GM19239 (cell line): ENCODE measurements around the gene NRM.
"Not testable (repeated sequence)": the region's sequence is repeated elsewhere in the genome, so short reads cannot be mapped to it uniquely, and the experiment has no call there.

Experiments
- DNase-seq: peaks from one replicate; pipeline ENCODE4 v3.0.0; 2011; ENCODE audit warnings: low spot score; ENCODE audit not compliant: insufficient read length
- FAIRE-seq: peaks from 2 replicates; lab custom pipeline; 2011; peaks lifted over from hg19 to GRCh38; lab: Jason Lieb, UNC

Gene NRM

GRCh38 chr6:30690403-30691207 is at the start of gene NRM:
NRM (minus strand) TSS chr6:30690984; CDS start chr6:30690974, 10 bp downstream.
- FAIRE-seq (peak; percentile 89), DNase-seq (peak; percentile 60)

GRCh38 chr6:30740540-30740870 is 49.7 kb upstream of the NRM start:
- DNase-seq (no peak), FAIRE-seq (no peak)

- DNase-seq: no peak
- no peak for FAIRE-seq
Measured at GRCh38 chr6:30738532-30738931, 47.7 kb upstream of the NRM start.

- DNase-seq (no peak), FAIRE-seq (peak; percentile 67)
Measured at GRCh38 chr6:30735668-30736314, 45.0 kb upstream of the NRM start.

DNA sequence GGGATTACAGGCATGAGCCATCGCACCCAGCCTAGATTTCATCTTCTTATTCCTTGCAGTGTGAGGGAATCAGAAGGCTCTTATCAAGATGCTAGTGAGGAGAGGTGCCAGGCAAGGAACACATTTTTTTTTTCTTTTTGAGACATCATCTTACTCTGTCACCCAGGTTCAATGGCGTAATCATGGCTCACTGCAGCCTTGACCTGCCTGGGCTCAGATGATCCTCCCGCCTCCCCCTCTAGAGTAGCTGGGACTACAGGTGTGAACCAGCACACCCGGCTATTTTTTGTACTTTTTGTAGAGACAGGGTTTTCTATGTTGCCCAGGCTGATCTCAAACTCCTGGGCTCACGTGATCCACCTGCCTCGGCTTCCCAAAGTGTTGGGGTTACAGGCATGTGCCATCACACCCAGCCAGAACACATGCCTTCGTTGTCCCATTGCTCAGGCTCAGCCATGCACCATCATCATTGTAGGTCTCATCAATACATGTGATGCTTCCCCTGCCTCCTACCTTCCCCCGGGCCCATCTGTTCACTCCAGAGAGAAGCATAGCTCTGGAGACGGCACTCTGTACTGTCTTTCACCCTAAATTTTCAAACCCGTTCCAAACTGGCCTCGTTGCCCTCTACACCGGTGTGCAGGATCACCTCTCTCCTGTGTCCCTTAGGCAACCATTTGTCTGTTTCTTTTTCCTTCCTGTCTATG is 41.6 kb upstream of the NRM start:
- no peak for DNase-seq
- no peak for FAIRE-seq

- DNase-seq (peak; percentile 48), FAIRE-seq (peak; percentile 89)
Measured at GRCh38 chr6:30730601-30731435, 40.0 kb upstream of the NRM start.

GRCh38 chr6:30727920-30728553 is 37.3 kb upstream of the NRM start:
- FAIRE-seq (no peak), DNase-seq (no peak)

DNA sequence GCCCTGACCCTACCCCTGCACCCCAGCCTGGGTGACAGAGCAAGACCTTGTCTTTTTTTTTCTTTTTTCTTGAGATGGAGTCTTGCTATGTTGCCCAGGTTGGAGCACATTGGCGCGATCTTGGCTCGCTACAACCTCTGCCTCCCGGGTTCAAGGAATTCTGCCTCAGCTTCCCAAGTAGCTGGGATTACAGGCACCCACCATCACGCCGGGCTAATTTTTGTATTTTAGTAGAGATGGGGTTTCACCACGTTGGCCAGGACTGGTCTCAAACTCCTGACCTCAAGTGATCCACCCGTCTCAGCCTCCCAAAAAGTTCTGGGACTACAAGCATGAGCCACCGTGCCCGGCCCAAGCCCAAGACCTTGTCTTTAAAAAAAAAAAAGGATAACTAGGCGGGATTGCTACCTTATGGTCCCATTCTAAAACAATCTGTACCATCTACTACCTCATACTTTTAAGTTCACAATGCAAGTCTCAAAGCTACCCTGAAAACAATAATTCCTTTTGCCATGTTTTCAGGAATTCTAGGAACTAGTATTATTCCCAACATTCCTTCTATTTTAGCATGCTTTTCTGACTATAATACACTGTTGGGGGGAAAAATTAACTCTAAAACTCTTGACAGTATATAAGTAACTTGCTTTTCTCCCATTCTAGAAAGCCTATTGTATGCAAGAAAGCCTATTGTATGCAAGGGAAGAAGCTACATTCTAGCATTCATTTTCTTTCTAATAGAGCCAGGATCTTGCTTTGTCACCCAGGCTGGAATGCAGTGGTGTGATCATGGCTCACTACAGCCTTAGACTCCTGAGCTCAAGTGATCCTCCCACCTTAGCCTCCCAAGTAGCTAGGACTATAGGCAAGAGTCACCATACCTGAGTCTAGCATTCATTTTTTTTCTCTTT is 36.0 kb upstream of the NRM start:
- FAIRE-seq (no peak), DNase-seq (no peak)

GRCh38 chr6:30725713-30726505 is 35.1 kb upstream of the NRM start:
- FAIRE-seq: peak; percentile 14
- no peak for DNase-seq

GRCh38 chr6:30724906-30725667 is 34.3 kb upstream of the NRM start:
- no peak for FAIRE-seq
- DNase-seq: no peak

DNA sequence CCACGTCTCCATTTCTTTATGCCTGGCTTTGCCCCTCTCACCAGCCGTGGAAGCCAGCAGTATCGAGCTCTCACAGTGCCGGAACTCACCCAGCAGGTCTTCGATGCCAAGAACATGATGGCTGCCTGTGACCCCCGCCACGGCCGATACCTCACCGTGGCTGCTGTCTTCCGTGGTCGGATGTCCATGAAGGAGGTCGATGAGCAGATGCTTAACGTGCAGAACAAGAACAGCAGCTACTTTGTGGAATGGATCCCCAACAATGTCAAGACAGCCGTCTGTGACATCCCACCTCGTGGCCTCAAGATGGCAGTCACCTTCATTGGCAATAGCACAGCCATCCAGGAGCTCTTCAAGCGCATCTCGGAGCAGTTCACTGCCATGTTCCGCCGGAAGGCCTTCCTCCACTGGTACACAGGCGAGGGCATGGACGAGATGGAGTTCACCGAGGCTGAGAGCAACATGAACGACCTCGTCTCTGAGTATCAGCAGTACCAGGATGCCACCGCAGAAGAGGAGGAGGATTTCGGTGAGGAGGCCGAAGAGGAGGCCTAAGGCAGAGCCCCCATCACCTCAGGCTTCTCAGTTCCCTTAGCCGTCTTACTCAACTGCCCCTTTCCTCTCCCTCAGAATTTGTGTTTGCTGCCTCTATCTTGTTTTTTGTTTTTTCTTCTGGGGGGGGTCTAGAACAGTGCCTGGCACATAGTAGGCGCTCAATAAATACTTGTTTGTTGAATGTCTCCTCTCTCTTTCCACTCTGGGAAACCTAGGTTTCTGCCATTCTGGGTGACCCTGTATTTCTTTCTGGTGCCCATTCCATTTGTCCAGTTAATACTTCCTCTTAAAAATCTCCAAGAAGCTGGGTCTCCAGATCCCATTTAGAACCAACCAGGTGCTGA is 33.3 kb upstream of the NRM start:
- not testable (repeated sequence) for DNase-seq, FAIRE-seq

DNA sequence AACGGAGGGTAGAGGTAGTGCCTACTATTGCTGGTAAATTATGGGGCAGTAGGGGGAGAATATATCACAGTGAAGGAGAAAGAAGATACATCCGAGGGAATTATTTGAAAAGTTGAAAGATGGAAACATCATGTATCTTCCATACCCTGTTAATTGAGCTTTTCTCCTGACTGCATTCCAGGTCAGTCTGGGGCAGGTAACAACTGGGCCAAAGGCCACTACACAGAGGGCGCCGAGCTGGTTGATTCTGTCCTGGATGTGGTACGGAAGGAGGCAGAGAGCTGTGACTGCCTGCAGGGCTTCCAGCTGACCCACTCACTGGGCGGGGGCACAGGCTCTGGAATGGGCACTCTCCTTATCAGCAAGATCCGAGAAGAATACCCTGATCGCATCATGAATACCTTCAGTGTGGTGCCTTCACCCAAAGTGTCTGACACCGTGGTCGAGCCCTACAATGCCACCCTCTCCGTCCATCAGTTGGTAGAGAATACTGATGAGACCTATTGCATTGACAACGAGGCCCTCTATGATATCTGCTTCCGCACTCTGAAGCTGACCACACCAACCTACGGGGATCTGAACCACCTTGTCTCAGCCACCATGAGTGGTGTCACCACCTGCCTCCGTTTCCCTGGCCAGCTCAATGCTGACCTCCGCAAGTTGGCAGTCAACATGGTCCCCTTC is 32.5 kb upstream of the NRM start:
- DNase-seq, FAIRE-seq: not testable (repeated sequence)

- DNase-seq: peak; percentile 52
- FAIRE-seq: peak; percentile 39
Measured at GRCh38 chr6:30722280-30723112, 31.7 kb upstream of the NRM start.

- not testable (repeated sequence) for DNase-seq, FAIRE-seq
Measured at GRCh38 chr6:30722025-30722279, 31.2 kb upstream of the NRM start.
